HG02623 (cell line): Measurements from ENCODE around the gene FBXL20.

ENCODE experiments used
- ATAC-seq: cut with Tn5 transposase; IDR thresholded peaks from one replicate; pipeline ENCODE4 v1.9.1; 2021; ENCODE audit warnings: moderate library complexity; ENCODE audit not compliant: unreplicated experiment

The FBXL20 gene

GRCh38 chr17:39229274-39229913 lies 172.0 kb downstream of the FBXL20 start:
- no peak for ATAC-seq

- no peak for ATAC-seq
These were observed 174.0 kb downstream of the FBXL20 start for GRCh38 chr17:39227364-39227919.

- ATAC-seq: no peak
These were observed 175.3 kb downstream of the FBXL20 start for GRCh38 chr17:39225959-39226683.

- no peak for ATAC-seq
These were observed 176.0 kb downstream of the FBXL20 start, which contains the start of gene STAC2 for GRCh38 chr17:39225308-39225958. Gene STAC2 (minus strand): TSS chr17:39225945. CDS start chr17:39225502, 443 bp downstream.

GRCh38 chr17:39224778-39225307 lies 176.6 kb downstream of the FBXL20 start:
- no peak for ATAC-seq

GRCh38 chr17:39223907-39224777 lies 177.3 kb downstream of the FBXL20 start:
- ATAC-seq: no peak

GRCh38 chr17:39222866-39223834 lies 178.3 kb downstream of the FBXL20 start:
- no peak for ATAC-seq

GRCh38 chr17:39222151-39222550 lies 179.3 kb downstream of the FBXL20 start:
- no peak for ATAC-seq

GRCh38 chr17:39221572-39221971 lies 179.9 kb downstream of the FBXL20 start:
- no peak for ATAC-seq

- ATAC-seq: no peak
These were observed 181.7 kb downstream of the FBXL20 start for GRCh38 chr17:39219647-39220154.

GRCh38 chr17:39218906-39219305 lies 182.5 kb downstream of the FBXL20 start:
- ATAC-seq: no peak

GRCh38 chr17:39217734-39218369 lies 183.6 kb downstream of the FBXL20 start:
- ATAC-seq: no peak

GRCh38 chr17:39213852-39214251 lies 187.6 kb downstream of the FBXL20 start:
- ATAC-seq: no peak

GRCh38 chr17:39212841-39213480 lies 188.5 kb downstream of the FBXL20 start:
- ATAC-seq: no peak

GRCh38 chr17:39212195-39212810 lies 189.1 kb downstream of the FBXL20 start:
- no peak for ATAC-seq

GRCh38 chr17:39210093-39210434 lies 191.4 kb downstream of the FBXL20 start:
- ATAC-seq: no peak

- ATAC-seq: no peak
These were observed 191.9 kb downstream of the FBXL20 start for GRCh38 chr17:39209317-39210092.
